C4-2B (cell line): ENCODE measurements around the gene EXOC6B.

Experiments used
- ZFX ChIP-seq: fragments of 450-650 bp; IDR thresholded peaks from 2 replicates; pipeline ENCODE4 v1.6.1; 2017
- TF ChIP-seq, protein P1 (sequence below): fragments of 450-650 bp; conservative IDR thresholded peaks from 2 replicates; pipeline ENCODE4 v1.5.1; 2017; ENCODE audit warnings: mild to moderate bottlenecking

- TF ChIP-seq, protein P1, sequence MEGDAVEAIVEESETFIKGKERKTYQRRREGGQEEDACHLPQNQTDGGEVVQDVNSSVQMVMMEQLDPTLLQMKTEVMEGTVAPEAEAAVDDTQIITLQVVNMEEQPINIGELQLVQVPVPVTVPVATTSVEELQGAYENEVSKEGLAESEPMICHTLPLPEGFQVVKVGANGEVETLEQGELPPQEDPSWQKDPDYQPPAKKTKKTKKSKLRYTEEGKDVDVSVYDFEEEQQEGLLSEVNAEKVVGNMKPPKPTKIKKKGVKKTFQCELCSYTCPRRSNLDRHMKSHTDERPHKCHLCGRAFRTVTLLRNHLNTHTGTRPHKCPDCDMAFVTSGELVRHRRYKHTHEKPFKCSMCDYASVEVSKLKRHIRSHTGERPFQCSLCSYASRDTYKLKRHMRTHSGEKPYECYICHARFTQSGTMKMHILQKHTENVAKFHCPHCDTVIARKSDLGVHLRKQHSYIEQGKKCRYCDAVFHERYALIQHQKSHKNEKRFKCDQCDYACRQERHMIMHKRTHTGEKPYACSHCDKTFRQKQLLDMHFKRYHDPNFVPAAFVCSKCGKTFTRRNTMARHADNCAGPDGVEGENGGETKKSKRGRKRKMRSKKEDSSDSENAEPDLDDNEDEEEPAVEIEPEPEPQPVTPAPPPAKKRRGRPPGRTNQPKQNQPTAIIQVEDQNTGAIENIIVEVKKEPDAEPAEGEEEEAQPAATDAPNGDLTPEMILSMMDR: no peak
- no peak for TF ChIP-seq ZFX
Measured at GRCh38 chr2:72178551-72178950, 647.3 kb downstream of the EXOC6B start.
